Left cardiac atrium (tissue), 4 donors: ENCODE results near the gene ARHGAP42. TPM values are rescaled to one million over a fixed set of nuclear protein-coding genes. Genes with fewer than 3 reads are reported as not detected.
A peak's percentile ranks its signal among the peaks of the same experiment; 100 is the strongest.
"Not testable (repeated sequence)": the region's sequence is repeated elsewhere in the genome, so short reads cannot be mapped to it uniquely, and the experiment has no call there.

Experiments
- ATAC-seq, 2 donors: fragments of 200-7000 bp; cut with Tn5 transposase; one replicate each; pipeline ENCODE4 v1.9.1; 2020; ENCODE audit warnings: mild to moderate bottlenecking in 2 of 2, moderate library complexity in 2 of 2
- DNase-seq: peaks from one replicate; pipeline ENCODE4 v3.0.0-alpha.2; 2020
- intact Hi-C, 2 donors: fragments of 100-400 bp; cut with DNase I; formaldehyde crosslinking; loops; one replicate each; pipeline versions ENCODE4 v1.14.1 to v1.15.1; 2022 to 2023
- total RNA-seq, 2 donors: library from RNA; stranded (reverse); fragmentation: NEBNext Ultra II Directional; extraction: Animal tissue kit (Norgen Biotek cat#: 25700); gene quantifications; one replicate each; pipeline ENCODE4 v1.2.1, GENCODE V29; 2021
- donor health status: DM: no; HTN: yes; CAD: no.
- donor health status: DM: no; HTN: yes; CAD: no; lungs with severe emphysema.
- donor health status: DM: yes; HTN: yes; CAD: no.
- donor health status: Dilated cardiomyopathy.

Gene ARHGAP42
- total RNA-seq, 2 donors from 2014 or later: 9.0 to 12.8 TPM

DNA sequence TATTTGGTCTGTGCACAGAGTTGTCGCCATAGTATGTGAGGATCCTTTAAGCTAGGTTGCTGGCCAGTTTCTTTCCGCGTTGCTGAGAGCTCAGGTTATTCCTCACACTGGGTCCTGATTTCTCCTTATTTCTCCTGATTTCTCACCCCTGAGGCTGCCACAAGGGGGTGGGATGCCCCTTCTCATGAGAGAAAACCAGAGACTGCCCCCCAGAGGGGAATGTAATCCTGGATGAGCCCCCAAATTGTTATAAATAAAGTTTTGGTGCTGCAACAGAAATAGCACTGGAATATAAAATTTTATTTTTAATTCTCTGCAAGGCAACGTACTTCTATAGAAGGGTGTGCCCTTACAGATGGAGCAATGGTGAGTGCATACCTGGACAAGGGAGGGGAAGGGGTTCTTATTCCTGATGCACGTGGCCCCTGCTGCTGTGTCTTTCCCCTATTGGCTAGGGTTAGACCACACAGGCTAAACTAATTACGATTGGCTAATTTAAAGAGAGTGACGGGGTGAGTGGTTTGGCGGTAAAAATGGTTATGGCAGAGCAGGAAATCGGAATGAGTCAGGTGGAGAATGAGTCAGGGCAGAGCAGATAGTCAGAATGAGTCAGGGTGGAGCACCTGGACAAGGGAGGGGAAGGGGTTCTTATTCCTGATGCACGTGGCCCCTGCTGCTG is 62.9 kb downstream of the ARHGAP42 start:
- DNase-seq, intact Hi-C loops, ATAC-seq: not testable (repeated sequence)

DNA sequence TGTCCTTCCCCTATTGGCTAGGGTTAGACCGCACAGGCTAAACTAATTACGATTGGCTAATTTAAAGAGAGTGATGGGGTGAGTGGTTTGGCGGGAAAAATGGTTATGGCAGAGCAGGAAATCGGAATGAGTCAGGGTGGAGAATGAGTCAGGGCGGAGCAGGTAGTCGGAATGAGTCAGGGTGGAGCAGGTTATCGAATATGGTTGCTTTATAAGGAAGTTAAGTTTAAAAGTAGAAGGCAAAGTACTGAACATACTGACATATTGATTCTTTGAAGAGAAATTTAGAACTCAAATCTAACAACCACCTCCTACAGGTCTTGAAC is 63.4 kb downstream of the ARHGAP42 start:
- intact Hi-C loops, ATAC-seq, DNase-seq: not testable (repeated sequence)

DNA sequence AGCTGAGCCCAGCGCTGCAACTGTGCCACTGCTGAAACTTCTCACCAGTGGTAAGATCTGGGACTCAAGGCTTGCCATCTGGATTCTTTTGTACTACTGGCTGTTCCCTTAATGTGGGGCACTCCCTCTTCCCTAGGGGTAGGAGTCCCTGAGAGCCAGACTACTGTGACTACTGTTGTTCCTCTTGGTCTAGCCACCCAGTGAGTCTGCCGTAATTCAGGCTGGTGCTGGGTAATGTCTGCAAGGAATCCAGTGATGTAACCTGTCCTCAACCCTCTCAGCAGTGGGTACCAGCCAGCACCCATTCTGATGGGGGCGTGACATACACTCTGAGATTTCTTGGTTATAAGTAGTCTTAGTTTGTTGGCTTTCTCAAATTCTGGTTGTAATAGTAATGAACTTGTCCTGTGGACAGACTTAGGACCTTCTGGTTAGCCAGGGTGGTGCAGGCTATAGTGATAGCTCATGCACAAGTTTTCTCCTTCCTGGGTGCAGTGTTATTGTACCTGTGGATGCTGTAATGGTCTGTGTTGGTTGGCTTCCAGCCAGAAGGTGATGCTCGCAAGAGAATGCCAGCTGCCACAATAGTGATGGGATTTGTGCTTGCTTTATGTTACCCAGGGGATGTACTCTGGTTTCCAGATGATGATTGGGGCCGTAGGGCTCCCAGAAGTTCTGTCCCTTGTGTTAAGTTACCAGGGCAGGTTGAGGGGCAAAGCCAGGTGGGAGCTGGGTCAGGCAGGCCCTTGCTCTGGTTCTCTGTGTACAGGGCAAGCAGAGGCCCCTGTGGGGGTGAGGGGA is 65.5 kb downstream of the ARHGAP42 start:
- DNase-seq: no peak
- ATAC-seq: no peak

DNA sequence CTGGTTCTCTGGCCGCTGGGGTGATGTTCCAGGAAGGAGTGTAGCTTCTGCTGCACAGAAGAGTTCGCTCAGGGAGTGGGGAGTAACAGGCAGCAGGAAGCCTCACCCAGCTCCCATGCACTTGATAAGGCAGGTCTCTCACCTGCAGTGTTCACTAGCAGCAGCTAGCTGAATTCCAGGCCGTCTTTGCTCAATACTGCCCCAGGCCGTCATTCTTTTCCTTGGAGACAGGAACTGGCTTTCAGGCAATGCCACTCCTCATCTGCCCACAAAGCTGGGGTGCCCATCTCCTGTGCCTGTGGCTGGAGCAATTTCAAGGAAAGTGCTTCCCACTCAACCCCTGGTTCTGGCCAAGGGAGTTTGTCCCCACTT is 66.1 kb downstream of the ARHGAP42 start:
- ATAC-seq (no peak), DNase-seq (no peak)
- intact Hi-C loops: no loop called here

More for the DNA sequence above, 65.5 kb downstream of the ARHGAP42 start:
- intact Hi-C loops: no loop called here

DNA sequence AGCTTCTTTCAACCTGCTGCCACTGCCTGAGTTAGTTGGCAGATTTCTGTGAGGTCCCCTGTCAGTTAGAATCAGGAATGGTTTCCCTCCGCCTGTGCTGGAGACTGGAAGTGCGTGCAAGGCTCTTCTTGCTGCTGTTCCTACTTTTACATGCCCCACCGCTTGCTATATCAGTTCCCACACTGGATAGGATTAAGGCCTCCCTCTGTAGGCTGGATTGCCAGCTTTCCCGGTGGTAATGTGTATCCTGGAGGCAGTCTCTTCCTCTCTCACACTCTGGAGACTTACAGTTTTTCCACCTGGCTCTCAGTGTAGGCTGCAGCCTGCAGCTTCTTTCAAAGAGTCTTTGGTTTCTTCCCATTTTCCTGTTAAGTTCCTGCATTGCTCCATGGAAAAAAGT is 66.5 kb downstream of the ARHGAP42 start:
- ATAC-seq: peak in 1 of 2 donors; percentile 49
- DNase-seq: no peak
- intact Hi-C loops: no loop called here

DNA sequence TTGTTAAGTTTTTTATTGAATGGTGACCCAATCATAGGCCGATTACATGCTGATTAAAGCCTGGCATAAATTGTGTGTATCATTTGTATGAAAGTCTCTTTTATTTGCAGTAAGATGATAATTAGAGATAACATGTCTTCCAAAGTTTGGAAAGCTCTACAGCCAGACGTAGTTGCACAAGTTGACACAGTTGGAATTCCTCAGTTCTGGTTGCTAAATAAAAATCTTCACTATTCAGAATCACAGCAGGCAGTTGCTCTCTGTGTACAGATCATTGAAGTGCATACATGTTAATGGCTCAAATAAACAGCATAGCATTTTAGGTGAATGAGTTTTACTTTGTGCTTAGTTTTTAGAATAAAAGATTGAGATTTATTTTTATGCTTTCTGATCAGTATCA is 69.5 kb downstream of the ARHGAP42 start:
- peak; percentile 33 to 56 for ATAC-seq
- intact Hi-C loops: no loop called here

DNA sequence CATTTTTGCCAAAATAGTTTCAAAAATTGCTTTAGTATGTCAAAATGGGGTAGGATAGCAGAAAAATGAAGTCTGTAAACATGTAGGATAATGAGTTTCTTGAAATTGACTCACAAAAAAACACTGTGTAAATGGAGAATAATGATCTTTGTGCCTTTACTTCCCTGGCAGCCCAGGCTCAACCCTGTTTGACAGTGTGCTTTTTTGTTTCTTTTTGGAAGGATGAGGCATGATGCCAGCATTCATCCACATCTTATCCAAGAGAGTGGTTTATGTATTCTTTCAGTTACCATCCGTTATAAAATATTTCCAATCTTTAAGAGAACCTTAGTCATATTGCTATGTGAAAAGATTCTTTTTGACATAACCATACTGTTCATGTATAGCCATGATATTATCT is 70.6 kb downstream of the ARHGAP42 start:
- intact Hi-C loops: no loop called here
- DNase-seq (no peak), ATAC-seq (no peak)

More for the DNA sequence above, 69.5 kb downstream of the ARHGAP42 start:
- no peak for DNase-seq

DNA sequence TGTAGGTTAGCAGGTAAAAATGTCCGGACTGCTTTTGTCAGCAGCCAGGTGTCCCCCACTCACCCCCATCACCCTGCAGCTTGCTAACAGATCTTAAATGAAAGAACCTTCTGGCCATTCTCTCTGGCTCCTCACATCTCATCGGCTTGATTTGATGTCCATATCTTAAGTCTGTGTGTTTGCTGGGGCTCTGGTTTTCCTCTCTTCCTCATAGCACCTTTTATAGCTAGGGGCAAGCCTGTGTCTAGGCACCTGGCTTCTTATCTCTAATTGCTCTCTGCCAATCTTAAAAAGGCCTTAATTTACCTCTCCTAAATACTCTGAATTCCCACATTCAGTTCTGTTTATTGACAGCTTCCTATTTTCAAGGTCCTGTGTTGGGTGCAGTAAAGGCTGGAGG is 72.0 kb downstream of the ARHGAP42 start:
- intact Hi-C loops: no loop called here
- ATAC-seq: no peak

DNA sequence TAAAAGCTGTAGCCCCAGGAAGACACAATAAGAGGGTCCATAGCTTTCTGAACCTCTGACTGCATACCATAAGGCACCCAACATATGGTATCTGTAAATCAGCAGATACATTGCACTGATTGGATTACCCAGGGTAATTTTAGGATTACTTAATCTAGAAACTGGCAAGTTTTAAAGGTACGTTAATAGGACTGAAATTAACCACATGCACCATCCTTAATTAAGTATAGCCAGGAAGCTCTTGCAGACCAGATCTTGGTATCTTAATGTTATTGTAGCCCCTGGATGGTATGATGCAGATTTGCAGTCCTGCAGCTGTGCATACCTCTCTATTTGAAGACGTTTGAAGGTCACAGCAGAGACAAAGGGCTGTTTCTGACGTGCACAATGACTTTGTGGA is 72.8 kb downstream of the ARHGAP42 start:
- intact Hi-C loops: no loop called here
- no peak for ATAC-seq

More for the DNA sequence above, 72.0 kb downstream of the ARHGAP42 start:
- DNase-seq: no peak

DNA sequence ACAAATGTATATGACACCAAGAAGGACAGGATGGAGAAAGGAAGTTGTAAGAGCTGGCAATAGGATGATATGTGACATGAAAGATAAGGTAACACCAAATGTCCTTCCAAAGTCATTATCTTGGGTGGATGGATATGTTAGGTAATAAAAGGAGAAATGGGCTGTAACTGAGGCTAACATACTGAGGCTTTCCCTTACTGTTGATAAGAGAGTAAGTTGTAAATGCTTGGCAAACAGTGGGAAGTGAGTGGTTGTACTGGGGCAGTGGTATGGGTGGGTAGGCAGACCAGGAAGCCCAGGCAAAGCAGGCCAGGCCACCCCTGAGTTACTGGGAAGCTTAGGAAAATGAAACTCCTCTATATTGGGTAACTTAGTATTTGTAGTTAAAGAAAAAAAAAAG is 73.7 kb downstream of the ARHGAP42 start:
- DNase-seq (no peak), ATAC-seq (no peak)
- intact Hi-C loops: no loop called here

More for the DNA sequence above, 72.8 kb downstream of the ARHGAP42 start:
- no peak for DNase-seq

DNA sequence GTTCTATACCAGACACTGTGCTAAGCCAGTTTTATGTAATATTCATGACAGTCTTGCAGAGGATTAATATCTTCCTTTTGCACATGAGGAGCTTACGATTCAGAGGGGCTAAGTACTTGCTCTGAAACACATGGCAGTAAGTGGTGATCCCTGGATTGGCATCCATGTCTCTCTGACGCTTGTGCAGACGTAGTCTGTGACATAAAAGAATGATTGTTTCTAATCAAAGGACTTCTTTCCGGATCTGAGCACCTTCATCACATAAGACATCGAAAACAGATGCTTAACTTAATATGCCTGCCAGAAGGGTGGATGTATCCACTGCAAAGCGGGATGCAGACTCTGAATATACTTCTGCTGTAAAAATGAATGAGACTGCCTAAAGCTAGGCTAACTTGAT is 74.8 kb downstream of the ARHGAP42 start:
- DNase-seq: no peak
- intact Hi-C loops: no loop called here
- no peak for ATAC-seq

DNA sequence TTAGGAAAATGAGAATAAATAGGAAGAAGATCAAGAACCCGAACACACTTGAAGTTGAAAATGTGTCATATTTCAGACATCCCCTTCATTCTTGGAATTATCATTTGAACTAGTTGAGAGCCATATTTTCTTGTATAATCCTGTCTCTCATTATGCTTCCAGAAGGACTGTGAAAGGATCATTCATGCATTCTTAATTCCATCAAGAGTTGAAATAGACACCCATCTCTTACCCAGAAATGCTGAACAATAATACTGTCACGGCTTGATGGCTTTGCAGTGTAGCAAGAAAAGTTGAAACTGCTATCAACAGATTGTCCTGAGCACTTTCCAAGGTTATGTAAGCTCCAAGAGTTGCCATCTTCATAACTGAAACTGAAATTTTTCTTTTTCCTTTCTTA is 79.7 kb downstream of the ARHGAP42 start:
- intact Hi-C loops: no loop called here
- ATAC-seq: no peak
- no peak for DNase-seq

DNA sequence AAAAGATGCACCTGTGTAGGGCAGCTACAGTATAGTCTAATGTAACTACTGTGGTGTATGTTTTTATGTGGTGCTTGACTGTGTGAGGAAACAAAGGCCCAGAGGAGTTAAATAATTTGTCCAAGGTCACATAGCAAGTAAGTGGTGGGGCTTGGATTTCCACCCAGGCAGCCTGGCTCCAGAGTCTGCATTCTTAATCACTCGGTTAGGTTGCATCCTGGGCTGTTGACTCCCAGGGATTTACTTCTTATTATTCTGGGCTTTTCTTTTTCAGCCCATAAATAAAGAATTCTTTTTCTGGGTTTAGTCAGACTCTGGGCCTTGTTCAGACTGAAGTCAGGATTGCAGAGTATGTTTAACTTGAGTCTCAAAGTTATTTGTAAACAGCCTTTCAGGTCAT is 82.1 kb downstream of the ARHGAP42 start:
- DNase-seq: no peak
- intact Hi-C loops: no loop called here
- no peak for ATAC-seq

DNA sequence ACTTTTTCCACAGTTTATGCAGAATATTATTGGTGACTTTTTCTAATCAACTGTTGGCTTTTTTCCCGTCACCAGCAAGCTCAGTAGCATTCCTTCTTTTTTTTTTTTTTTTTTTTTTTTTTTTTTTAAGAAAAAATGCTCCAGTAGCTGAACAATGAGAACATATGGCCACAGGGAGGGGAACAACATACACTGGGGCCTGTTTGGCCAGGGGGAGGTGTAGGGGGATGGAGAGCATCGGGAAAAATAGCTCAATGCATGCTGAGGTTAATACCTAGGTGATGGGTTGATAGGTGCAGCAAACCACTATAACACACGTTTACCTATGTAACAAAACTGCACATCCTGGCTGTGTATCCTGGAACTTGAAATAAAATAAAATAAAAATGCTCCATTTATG is 82.5 kb downstream of the ARHGAP42 start:
- ATAC-seq (no peak), DNase-seq (no peak)
- intact Hi-C loops: no loop called here

DNA sequence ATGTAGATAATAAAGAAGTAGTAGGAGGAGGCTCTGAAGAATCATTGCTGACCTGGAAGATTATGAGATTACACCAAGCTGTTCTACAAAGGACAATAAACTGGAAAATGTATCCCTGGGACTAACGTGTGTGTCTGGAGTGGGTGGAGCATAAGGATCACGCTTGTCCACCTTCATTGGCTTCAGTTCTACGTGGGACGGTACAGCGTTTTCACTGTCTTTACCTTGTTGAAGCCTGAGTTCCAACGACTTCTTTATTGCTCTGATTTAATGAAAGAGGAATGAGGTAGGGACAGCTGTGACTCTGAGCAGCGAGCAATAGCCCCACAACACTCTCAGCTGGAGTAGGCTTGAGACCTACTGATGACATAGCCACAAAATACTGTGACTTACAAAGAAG is 87.0 kb downstream of the ARHGAP42 start:
- ATAC-seq (no peak), DNase-seq (no peak)
- intact Hi-C loops: no loop called here

DNA sequence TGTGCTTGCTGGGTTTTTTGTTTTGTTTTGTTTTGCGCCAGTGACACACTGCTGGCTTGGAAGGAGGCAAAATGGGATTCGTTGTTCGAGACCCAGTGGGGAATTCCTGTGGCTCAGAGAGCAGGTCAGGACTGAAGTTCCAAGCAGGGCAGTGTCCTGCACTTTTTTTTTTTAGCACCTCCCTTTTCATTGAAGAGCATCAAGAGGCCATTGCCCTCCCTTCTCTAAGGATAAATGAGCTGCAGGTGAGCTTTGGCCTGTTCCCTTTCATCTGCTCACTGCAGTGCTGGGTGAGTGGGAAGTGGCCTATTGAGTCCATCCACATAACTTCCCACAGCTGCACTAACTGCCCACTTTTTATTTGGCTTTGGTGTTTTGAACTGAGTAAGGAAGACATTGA is 87.8 kb downstream of the ARHGAP42 start:
- no peak for ATAC-seq
- intact Hi-C loops: no loop called here
- no peak for DNase-seq

DNA sequence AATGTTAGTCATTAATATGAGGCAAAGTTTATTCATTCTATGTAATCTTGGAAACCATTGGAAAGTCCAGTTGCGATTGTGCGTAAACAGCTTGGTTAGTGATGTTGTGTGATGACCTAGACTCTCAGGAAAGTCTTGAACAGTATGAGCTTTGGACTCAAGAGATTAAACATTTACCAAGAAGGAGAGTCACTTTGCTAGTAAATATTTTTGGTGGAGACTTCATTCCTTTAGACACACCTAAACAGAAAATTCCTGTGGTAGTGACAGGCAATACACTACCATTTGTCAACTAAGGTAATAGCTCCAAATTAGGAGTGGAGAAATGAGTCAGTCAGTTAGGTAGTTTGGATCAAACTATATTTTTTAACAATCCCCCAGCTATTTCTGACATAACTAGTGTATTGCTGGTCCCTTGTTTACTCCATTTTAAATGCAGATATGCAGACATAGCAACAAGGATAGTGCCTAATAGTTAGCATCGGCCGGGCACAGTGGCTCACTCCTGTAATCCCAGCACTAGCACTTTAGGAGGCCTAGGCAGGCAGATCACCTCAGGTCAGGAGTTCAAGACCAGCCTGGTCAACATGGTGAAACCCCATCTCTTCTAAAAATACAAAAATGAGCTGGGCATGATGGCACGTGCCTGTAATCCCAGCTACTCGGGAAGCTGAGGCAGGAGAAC is 89.3 kb downstream of the ARHGAP42 start:
- ATAC-seq: no peak
- DNase-seq: no peak
- intact Hi-C loops: no loop called here

DNA sequence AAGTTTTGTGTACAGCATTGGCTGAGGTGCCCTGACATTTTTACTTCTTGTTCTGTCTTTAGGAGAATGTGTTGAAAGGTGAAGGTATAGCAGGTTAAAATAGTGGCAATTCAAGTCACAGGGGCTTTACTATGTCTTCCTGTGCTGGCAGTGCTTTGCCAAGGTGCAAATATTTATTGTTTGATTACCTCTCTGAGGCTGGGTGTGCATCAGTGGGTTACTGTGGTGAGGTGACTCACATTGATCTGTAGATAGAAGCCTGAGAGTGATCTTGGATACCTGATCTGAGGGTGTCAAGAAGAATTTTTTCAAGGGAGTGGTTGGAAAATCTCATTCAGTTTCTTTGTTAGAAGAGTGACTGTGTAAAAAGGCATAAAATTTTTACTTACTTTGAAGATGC is 90.0 kb downstream of the ARHGAP42 start:
- no peak for DNase-seq
- intact Hi-C loops: no loop called here

DNA sequence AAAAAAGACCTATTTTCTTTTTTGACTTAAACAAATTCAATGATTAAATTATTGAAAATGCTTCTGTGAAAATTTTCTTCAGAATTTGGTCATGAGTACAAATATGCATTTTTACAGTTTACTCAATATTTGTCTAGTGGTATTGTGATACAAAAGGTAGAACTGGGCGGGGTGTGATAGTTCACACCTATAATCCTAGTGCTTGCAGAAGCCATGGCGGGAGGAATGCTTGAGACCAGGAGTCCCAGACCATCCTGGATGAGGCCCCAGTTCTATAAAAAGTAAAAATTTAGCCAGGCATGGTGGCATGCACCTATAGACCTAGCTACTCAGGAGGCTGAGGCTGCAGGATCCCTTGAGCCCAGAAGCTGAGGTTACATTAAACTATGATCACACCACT is 90.6 kb downstream of the ARHGAP42 start:
- DNase-seq (no peak), ATAC-seq (no peak)
- intact Hi-C loops: no loop called here

More for the DNA sequence above, 90.0 kb downstream of the ARHGAP42 start:
- ATAC-seq: no peak

DNA sequence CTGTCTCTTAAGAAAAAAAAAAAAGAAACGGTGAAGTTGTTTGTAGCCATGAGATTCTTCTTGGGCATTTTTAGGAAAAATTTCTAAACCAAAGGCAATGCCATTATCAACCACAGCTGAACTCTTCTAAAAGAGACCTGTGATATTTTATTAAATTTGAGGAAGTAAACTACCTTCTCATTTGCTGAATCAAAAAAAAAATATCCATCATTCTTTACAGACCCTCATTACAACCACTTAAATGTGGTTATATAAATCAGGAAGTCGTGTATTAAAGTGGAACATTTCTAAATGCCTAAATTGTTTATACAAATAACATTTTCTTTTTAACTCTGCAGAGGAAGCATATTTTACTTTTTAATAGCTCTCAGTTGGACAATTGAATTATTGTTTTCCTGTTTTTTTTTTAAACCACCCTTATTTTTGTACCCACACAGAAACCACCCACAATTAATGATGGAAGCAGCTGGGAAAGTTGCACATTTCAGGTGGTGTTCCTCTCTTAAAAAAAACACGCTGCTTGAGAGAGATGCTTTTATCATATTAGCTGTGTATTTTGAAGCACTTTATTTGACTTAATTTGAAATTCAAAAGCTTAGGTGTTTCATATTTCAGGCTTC is 91.2 kb downstream of the ARHGAP42 start:
- DNase-seq (no peak), ATAC-seq (no peak)
- intact Hi-C loops: no loop called here
